GM10847 (cell line): Measurements from ENCODE around the gene CHKA.

Source experiments
- POLR2A ChIP-seq: IDR thresholded peaks from 2 replicates; pipeline ENCODE4 v1.6.1; 2011; ENCODE audit not compliant: insufficient read length; ENCODE audit errors: extremely low read depth

Gene CHKA

DNA sequence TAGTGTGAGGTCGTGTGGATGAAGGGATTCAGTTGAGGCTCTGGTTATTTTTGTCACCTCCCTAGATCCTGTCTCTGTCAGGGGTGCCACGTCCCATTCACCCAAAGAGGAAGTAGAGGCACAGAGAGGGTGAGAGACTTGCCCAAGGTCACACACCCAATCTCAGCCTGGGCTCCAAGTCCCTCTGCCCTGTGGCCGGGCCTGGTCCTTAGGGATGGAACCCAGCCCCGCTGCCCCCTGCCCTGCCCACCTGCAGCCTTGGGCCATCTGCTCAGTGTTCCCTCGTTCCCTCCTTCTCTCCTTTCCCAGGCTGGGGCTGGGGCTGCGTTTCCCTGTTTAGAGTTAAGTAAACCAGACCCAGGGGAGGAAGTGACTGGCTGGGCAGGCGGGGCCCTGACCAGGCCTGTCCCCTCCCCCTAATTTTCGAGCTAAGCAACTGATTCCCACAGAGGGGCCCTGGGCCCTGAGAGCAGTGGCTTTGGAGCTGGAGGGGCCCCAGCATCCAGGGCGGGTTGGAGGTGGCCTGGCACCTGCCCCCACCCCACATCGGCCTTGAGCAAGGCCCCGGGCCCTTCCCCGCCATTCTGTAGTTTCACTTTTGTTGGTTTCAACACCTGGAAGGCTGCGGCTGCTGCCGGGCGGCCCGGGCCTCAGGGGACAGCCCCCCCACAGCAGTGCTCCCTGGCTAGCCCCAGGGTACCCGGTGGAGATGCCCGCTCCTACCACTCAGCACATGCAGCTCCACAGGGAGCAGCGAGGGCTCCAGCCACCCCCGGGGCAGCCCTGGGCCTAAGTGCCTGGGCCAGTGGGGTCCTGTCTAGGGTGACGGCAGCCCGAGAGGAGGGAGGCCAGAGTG lies 80.9 kb downstream of the CHKA start:
- peak; percentile 18 for TF ChIP-seq POLR2A

DNA sequence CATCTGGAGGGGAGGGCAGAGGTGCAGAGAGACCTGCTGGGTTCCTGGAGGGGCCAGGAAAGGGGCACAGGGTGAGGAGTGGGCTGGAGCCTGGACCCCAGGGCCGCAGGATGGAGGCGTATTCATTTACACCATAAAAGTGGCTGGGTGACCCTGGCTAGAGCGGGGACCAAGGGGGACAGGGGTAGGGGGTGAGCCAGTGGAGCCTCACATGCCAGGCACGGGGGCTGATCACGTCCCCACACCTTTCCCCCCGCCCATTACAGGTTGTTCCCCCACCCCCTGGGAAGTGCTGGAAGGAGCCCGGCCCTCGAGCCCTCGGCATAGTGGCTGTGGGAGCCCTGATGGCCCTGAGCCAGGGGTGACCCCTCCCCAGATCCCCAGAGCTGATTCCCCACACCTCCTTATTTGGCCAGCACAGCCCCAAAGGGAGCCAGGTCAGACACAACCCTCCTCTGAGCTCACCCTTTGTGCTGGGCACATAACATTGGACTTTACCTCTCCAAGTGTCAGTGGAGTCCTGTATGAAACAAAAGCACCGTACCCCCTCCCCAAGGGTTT lies 81.6 kb downstream of the CHKA start:
- no peak for TF ChIP-seq POLR2A

DNA sequence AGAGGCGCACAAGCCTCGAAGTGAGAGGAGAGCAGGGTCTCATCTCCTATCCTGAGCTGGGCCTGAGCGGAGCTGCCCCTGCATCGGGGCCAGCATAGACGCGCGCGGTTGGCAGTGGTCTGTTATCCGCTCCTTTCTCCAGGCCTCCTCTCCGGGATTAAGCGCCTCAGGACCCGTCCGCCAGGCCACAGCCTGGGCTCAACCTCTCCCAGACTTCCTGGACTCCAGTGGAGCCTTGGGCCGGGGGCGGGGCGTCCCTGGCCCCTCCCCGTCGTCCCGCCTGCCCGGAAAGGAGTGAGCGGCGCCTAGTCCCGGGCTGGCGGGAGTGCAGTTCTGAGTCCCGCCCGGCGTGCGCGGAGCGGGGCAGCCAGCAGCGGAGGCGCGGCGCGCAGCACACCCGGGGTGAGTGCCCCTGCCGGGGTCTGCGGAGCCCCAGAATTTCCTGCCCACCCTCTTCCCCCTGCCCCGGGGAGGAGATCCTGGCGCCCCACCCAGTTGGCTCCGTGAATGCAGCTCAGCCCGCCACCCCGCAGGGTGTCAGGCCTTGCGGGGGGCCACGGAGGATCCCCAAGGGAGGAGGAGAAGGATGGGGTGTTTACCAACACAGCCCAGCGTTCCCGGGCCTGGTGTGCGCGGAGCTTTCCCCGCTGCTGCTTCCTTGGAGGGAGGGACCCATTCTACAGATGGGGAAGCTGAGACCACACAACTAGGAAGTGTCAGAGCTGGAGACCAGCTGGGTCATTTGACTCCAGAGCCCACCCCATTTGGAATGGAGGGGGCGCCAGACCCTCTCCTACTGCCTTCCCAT lies 82.3 kb downstream of the CHKA start, which contains the start of gene TCIRG1:
Gene TCIRG1 (plus strand): TSS at position 308 of the 808 bp plus-strand sequence. CDS start 2,247 bp downstream, outside the sequence.
- TF ChIP-seq POLR2A: peak; percentile 90

DNA sequence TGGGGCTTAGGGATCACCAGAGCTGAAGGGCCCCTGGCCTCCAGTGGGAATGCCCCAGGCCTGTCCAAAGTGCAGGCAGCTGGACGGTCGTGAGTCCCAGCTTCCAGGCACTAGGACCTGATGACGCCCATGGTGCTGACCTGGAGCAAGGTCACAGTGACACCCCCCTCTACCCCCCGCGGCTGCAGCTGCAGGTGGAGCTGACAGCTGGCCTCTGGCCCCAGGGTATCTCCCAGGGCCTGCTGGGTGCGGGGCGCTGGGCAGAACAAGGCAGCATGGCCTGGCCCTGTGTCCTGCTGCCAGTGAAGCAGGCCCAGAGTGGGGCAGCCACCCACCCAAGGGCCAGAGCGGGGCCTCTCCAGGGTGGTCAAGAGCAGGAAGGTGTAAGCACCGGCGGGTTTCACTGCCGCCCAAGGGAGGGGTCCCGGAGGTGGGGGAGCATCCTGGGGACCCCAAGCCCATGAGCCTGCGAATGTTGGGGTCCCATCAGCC lies 82.9 kb downstream of the CHKA start:
- no peak for TF ChIP-seq POLR2A

DNA sequence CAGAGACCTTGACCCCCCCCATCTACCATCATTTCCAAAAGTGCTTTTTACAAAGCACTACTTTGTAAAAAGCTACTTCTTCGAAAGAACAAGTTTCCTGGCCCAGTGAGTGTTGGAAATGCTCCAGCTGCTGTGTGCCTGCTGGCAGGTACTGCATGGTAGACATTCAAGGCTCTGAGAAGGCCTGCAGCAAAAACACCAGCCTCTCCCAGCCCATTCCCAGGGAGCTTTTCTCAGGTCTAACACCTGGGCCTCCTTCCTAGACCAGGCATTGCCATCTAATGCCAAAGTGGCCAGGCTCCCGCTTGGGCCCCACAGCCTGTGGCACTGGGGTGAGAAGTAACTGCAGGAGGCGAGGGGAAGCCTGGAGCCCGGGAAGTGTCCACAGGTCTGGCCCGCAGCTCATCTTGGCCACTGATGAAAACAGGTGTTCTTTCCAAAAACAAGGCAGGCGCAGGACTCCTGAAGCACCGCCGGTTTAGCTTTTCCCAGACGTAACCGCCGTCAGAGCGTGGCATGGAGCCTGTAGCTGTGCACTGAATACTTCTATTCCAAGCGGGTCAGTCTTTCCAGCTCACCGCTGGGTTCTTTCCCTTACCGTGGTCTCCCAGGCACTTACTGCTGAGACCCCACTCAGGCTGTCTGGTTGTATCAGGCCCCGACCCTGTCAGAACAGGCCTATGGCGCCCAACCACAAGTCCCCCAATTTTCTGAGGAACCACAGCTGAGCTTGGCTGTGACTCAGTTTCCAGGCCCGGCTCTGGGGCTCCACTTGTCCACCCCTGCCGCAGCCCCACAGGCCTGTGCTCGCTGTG lies 83.6 kb downstream of the CHKA start:
- no peak for TF ChIP-seq POLR2A

DNA sequence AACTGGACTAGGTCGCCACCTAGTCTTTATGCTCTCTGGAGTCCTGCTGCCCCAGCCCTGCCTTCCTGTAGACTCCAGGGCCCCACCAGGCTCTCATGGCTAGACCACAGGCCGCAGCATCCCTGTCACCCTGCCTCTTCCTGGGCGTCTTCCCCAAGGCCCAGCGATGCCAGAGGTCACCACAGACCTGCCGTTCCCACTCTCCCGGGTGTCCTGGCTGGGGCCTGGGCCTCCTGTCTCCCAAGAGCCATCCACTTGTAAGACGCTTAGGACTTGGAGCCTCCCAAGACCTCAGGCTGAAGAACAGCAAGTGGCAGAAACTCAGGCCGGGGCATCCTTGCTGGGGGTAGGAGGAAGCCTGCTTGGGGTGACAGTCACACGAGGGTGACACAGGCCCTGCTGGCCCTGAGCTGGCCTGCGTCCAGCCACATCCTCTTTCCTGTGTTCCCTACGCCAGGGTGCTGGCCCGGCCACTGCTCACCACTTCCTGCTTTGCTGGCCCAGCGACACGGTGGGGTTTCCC lies 84.4 kb downstream of the CHKA start:
- TF ChIP-seq POLR2A: no peak

DNA sequence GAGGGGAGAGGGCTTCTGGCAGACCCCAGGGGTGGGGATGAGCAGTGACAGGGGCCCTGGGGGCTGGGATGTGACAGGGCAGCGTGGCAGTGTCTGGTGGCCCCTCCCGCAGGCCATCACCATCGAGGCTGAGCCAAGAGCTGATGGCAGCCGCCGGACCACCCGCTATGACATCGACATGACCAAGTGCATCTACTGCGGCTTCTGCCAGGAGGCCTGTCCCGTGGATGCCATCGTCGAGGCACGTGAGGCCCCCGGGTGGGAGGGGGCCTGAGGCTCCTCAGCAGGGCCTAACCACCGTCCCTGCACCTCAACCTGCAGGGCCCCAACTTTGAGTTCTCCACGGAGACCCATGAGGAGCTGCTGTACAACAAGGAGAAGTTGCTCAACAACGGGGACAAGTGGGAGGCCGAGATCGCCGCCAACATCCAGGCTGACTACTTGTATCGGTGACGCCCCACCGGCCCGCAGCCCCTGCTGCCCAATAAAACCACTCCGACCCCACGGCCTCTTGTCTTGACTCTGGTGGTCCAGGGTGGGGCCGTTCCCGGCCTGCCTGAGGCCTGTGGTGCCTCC lies 85.0 kb downstream of the CHKA start:
- no peak for TF ChIP-seq POLR2A

DNA sequence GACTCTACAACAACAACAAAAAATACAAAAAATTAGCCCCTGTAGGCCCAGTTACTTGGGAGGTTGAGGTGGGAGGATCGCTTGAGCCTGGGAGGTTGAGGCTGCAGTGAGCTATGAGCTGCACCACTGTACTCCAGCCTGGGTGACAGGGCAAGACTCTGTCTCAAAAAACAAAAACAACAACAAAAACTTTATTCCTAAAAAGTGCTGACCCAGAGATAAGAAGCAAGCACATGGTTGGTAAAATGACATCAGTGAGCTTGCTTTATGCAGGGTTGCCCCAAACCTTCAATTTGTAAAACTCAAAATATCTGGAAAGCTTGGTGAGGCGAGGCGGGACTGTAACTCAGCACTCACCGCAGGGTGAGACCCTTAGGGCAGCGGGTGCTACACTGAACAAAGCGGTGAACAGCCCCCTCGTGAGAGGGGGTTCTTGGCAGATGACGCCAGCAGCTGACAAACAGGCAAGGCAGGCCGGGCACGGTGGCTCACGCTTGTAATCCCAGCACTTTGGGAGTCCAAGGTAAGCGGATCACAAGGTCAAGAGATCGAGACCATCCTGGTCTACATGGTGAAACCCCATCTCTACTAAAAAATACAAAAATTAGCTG lies 85.8 kb downstream of the CHKA start:
- no peak for TF ChIP-seq POLR2A

DNA sequence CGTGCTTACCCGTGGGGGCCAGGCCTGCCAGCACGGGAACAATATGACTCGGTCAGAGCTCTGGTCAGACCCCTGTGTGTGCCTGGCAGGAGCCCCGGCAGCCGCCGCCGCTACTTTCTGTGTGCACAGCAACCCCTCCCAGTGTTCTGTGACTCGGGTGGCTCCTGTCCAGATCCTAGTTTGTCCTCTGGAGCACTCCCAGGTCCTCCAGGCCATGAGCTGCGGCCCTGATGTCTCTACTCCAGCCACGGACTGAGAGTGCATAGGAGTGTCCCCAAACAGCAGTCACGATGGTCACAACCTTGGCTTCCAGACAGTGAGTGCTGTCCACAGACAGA lies 87.5 kb downstream of the CHKA start:
- no peak for TF ChIP-seq POLR2A

DNA sequence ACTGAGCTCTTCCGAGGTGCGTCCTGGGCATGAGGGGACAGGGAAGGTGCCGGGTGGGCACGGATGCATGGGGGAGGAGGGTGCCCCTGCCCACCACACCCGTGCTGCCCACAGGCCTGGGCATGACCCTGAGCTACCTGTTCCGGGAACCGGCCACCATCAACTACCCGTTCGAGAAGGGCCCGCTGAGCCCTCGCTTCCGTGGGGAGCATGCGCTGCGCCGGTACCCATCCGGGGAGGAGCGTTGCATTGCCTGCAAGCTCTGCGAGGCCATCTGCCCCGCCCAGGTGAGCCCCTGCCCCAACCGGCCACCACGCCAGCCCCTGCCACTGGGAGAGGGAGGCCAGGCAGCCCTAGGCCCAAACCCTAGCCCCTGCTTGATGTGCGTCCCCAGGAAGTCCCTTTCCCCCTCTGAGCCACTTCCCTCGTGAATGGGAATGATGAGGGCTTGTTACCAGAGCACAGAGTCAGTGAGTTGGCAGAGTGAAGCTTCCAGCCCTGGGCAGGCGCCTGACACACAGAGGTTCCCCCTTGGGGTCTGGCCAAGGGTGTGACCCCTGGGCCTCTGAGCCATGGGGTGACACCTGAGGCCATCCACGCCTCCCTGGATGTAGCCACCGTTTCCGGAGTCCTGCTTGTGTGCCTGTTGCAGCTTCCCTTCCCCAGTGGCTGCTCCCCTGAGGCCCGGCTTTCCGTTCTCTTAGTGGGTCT lies 88.0 kb downstream of the CHKA start:
- TF ChIP-seq POLR2A: no peak

DNA sequence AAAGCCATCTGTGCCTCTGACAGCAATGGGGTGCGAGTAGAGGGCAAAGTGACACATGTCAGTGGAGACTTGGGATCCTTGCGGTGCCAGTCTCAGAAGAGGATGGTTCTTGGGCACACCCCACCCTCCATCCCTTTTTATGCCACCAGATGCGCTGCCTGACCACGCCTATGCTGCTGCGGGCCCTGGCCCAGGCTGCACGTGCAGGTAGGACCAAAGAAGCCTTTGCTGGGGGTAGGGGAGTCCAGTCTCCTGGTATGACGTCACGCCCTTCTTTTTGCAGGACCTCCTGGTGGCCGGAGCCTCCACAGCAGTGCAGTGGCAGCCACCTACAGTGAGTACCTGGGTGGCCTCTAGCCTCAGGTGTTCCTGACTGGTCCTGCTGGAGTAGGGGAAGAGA lies 89.2 kb downstream of the CHKA start:
- TF ChIP-seq POLR2A: no peak

DNA sequence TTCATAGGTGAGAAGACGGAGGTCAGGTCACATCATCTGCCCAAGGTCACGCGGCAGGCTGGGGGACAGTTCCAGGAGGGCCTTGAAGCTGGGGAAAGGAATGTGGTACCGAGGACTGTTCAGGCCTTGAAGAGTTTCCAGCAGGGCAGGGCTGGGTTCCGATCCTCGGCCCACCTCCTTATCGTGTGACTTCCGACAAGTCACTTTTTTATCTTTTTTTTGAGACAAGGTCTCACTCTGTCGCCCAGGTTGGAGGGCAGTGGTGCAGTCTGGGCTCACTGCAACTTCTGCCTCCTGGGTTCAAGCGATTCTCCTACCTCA lies 90.1 kb downstream of the CHKA start:
- no peak for TF ChIP-seq POLR2A

DNA sequence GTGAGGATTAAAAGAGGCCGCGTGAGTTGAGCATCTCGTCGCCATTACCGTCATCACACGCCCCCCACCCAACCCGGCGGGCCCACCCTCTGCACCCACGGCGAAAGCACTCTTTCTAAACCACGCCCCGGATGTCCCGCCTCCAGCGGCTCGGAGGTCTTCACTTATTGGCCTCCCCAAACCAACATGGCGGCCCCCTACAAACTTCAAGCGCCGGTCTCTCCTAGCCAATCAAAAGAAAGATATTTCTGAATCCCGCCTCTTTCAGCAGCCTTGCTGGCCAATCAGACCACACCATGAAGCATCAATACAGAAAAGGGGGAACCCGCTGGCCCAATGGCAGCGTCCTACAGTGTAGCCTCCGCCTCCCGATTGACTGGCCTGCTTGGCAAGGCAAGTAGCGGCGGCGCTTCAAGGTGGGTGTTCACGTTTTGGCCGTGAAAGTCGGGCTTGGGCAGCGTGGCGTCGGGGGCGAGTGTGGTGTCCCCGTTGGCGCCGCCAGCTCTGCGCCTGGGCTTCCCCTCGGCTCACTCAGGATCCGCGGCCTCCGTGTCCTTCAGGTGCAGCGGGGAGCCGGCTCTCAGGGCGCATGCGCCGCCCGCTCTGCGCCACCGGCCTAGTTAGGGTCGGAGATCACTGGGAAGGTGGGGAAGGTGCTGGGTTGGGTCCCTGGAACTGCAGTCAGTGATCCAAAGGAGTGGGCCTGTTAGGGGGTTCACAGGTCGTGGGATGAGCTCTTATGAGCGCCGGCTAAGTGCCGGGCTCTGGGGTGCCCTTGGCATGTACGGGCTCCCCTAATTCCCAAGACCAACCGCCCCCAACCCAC lies 90.7 kb downstream of the CHKA start, which contains the start of gene NDUFS8:
Gene NDUFS8 (plus strand): TSS at position 364 of the 826 bp plus-strand sequence. CDS start 1,471 bp downstream, outside the sequence.
- peak; percentile 51 for TF ChIP-seq POLR2A
